MG63 (cell line): Measurements from ENCODE around the gene ILK. TPM values are rescaled to one million over a fixed set of nuclear protein-coding genes. Genes with fewer than 3 reads are reported as not detected.

Experiments used
- DNase-seq: peaks from one replicate; pipeline ENCODE4 v3.0.0-alpha.2; 2020
- H3K27me3 ChIP-seq: fragments of 250-450 bp; sonication (Bioruptor Pico); 2 replicates; pipeline ENCODE4 v1.5.1; 2020; ENCODE audit warnings: mild to moderate bottlenecking, moderate library complexity
- H3K36me3 ChIP-seq: fragments of 250-450 bp; sonication (Bioruptor Pico); 2 replicates; pipeline ENCODE4 v1.5.1; 2020; ENCODE audit warnings: mild to moderate bottlenecking, moderate library complexity
- H3K4me3 ChIP-seq: fragments of 250-450 bp; sonication (Bioruptor Pico); 2 replicates; pipeline ENCODE4 v1.5.1; 2020; ENCODE audit warnings: mild to moderate bottlenecking, moderate library complexity
- H3K9me3 ChIP-seq: fragments of 250-450 bp; sonication (Bioruptor Pico); 2 replicates; pipeline ENCODE4 v1.5.1; 2020; ENCODE audit warnings: mild to moderate bottlenecking, moderate library complexity
- total RNA-seq: library from RNA; depleted of rRNA; stranded (reverse); fragments of >200 nt; shearing (Covaris generic); gene quantifications from 2 replicates; pipeline ENCODE4 v1.2.3, GENCODE V29; 2014; ENCODE audit warnings: low replicate concordance

Gene ILK
- total RNA-seq, 1 experiment from 2014 or later, result 136 TPM

DNA sequence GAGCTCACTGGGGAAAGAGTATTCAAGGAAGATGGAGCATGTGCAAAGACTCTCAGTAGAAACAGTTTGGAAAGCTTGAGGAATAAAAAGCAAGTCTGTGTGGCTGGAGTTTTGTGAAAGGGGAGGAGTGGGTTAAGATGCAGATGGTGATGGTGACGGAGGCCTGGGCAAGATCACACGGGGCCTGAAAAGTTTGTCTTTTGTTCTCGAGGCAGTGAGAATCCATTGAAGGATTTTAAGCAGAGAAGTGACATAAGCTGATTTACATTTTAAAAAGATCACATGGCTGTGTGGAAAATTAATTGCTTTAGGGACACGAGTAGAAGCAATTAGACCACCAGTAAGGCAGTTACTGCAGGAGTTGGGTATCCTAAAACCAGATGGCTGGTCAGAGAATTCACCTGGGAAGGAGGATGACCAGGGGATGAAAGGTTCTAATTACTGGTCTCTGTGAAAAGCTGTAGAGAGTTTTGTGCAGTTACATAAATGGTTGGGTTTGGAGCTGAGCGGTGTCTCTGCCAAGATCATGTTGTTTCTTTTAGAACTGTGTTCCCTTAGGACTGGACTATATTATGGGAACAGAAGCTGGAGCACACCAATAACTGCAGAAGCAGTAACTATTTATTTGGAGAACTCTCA is 7.2 kb upstream of the ILK start:
- DNase-seq, result no peak
- Histone ChIP-seq H3K36me3 (peaks cover 71% of the 10 kb centered on the region), H3K9me3 (no peaks in the 10 kb centered on the region), H3K27me3 (no peaks in the 10 kb centered on the region), H3K4me3 (no peak overlapping the region)

DNA sequence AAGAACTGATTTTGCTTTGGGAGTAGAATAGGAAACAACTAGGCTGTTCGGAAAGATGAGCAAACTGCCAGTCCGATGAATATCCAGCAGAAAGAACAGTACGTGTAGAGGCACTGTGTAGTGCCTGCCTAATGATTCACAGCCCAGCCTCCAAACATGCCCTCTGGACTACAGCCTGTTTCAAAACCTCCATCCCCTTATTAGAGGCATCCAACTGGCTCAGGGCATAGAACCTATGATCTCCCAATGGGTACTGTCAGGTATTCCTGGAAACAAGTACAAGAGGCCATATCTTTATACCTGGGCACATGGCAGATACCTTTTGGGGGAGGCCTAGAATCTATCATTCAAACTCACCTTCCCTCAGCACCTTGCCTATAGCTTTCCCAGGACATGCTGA is 5.0 kb upstream of the ILK start:
- H3K9me3 ChIP-seq, result no peaks in the 10 kb centered on the region
- peaks cover 77% of the 10 kb centered on the region for H3K36me3 ChIP-seq
- H3K4me3 ChIP-seq, result no peak overlapping the region
- no peak for DNase-seq
- no peaks in the 10 kb centered on the region for H3K27me3 ChIP-seq

DNA sequence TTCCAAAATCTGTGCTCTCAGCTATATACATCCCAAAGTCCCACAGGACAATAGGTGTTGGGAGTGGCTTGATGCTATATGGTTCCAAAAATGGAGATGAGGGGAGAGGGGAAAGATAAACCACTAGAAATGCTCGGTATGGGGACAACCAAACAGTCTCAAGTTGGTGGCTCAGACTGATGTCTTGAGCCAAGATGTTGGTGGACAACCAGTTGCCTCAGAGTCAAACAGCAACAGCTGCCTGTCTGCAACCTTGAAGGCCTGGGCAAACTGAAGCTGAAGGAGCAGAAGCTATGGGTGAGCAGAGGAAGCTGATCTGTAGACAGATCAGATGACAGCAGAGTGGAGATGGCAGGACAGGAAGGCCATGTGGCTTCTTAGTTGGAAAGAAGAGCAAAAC is 4.1 kb upstream of the ILK start:
- H3K4me3 ChIP-seq, result no peak overlapping the region
- H3K9me3 ChIP-seq, result no peaks in the 10 kb centered on the region
- DNase-seq, result no peak
- no peaks in the 10 kb centered on the region for H3K27me3 ChIP-seq
- peaks cover 70% of the 10 kb centered on the region for H3K36me3 ChIP-seq

DNA sequence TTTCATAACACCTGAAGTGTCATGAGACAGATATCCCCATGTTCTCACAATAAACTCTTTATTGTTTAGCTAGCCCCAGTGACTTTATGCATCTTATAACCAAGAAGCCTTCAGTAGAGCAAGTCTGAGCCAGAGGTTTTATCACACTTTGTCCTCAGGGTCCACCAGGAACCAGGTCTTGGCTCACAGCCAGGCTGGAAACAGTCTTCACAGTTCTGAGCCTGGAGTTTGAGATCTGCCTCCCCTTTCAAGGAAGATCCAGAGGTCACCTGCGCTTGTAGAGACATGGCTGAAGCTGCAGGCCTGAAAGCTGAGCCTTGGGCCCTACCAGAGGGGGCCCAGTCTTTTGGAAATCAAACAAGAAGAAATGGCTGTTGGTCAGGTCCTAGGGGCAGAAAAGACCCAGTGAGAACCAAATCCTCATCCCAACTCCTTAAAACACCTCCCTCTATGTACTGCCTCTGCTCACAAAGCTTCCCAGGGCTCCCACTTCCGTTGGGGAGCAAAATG is 3.6 kb upstream of the ILK start:
- no peak for DNase-seq
- Histone ChIP-seq H3K4me3 (no peak overlapping the region), H3K9me3 (no peaks in the 10 kb centered on the region), H3K27me3 (no peaks in the 10 kb centered on the region), H3K36me3 (peaks cover 71% of the 10 kb centered on the region)

DNA sequence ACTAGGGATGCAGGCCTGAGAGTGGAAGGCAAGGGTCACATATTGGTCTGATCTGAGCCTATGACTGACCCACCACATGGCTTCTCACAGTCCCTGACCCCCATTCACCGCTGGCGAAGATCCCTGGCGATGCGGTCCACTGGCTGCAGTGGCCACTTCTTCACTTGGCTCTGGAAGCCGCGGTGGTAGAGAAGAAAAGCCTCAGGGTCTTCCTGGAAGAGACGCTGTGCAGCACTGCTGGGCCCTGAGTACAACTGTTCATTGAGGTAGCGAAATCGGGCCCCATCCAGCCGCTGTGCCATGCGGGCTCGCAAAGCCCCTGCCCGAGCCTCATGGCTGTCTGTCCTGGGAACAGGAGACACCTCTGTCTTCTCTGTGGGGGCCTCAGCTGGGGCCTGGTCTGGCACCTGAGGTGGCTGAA is 2.5 kb upstream of the ILK start:
- Histone ChIP-seq H3K4me3 (no peak overlapping the region), H3K36me3 (peaks cover 69% of the 10 kb centered on the region), H3K9me3 (no peaks in the 10 kb centered on the region), H3K27me3 (no peaks in the 10 kb centered on the region)
- DNase-seq, result no peak

DNA sequence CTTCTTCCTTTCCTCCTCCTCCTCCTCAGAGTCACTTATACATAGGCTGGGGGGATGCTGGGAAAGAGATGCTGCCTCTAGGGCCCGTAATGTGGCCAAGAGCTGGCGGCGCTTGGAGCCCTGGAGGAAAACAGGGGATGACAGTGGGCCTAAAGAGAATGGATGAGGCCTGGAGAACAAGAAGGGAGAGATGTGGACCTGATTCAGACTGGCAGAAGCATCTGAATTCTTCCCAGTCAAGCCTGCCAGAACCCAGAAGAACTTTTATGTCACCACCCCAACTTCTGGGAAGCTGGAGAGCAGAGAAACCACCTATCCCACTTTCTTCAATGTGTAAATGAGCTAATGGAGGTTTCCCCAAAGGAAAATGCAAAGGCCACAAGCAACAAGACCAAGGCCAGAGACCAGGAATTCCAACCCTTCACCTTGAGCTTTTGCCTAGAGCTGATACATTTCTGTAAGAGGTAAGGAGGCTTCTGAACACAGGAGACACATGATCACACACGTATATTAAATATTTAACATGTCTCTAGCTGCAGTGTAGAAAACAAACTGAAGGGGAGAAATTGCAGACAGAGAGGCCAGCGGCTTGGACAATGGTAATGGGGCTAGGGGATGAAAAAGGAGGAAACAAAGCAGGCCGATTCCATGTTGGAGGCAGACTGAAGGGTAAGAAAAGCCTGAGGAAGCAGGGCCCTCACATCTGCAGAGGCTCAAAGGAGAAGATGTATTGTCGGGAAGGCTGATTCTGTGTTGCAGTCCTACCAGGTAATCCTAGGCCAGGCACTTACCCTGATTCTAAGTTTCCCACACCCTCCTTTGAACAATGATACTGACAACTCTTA is 1.3 kb upstream of the ILK start:
- H3K4me3 ChIP-seq, result peak overlapping the region; percentile 100
- peaks cover 72% of the 10 kb centered on the region for H3K36me3 ChIP-seq
- no peaks in the 10 kb centered on the region for H3K27me3 ChIP-seq
- no peaks in the 10 kb centered on the region for H3K9me3 ChIP-seq
- DNase-seq, result no peak

DNA sequence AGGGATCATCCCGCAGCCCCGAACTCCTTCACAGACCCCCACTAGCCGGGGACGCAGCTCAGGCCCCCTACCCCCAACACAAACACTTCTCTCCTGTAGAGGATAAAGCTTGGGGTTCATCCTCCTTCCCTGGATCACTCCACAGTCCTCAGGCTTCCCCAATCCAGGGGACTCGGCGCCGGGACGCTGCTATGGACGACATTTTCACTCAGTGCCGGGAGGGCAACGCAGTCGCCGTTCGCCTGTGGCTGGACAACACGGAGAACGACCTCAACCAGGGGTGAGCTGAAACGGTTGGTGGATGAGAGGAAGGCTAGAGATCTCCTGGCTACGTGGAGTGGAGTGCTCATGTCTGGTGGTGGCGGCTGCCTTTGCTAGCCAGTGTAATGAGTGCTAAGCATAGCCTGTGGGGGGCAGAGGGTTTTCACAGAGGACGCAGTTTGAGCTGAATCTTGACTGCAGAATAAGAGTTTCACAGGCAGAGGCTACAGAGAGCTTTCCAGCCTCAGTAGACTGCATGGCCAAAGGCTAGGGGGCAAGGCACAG is 580 bp downstream of the ILK start:
- Histone ChIP-seq H3K4me3 (peak overlapping the region; percentile 100), H3K9me3 (no peaks in the 10 kb centered on the region), H3K27me3 (no peaks in the 10 kb centered on the region), H3K36me3 (peaks cover 78% of the 10 kb centered on the region)
- peak; percentile 30 for DNase-seq

DNA sequence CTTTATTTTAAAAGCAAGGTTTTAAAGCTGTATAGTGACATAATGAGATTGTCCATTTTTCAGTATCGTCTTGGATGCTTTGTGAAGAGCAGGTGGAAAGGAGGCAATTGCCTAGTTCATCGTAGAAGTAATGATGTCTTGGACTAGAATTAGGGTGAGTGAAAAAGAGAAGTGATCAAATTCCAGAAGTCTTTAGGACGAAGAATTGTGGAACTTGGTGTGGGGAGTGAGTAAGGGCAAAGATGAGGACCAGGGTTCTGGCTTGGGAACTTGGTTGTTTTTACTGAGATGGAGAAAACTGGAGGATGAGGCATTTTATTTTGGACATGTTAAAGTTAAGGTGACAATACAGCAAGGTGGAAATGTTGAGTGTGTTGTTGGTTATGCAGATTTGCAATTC is 1.2 kb downstream of the ILK start:
- DNase-seq, result no peak
- Histone ChIP-seq H3K9me3 (no peaks in the 10 kb centered on the region), H3K4me3 (peak overlapping the region; percentile 100), H3K36me3 (peaks cover 78% of the 10 kb centered on the region), H3K27me3 (no peaks in the 10 kb centered on the region)

DNA sequence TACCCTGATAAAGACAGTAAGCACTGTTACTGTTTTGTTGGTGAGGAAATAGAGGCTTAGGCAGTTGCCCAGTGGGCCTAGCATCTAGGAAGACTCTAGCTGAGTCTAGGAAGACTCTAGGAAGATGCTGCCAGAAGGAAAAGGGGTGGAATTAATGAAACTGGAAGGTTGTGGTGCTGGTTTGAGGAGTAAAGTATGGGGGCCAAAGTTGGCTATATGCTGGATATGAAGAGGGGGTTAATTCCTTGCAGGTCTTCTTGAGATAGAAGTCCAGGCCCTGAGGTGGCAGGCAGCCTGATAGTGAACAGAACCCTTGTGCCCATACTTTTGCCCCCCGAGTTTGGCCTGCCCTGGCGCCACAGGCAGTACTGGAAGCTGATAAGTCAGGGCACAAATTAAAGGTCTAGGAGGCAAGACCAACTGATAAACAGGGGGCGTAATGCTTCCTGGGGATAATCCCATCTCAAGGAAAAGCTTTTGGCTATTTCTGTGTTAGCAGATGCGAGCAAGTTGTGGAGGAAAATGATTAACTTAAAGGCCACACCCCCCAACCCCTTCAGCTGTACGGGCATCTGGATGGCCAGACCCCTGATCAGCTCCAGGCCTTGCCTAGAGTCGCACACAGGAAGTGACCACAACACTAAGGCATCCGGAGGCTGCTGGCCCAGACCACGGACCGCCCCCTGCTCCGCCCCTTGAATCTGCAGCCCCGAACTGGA is 3.1 kb downstream of the ILK start:
- no peaks in the 10 kb centered on the region for H3K27me3 ChIP-seq
- H3K9me3 ChIP-seq, result no peaks in the 10 kb centered on the region
- 0 out of 2 replicates have a peak overlapping the region, but pooled peaks have one; percentile 8 for H3K4me3 ChIP-seq
- peaks cover 78% of the 10 kb centered on the region for H3K36me3 ChIP-seq
- DNase-seq, result peak; percentile 93

DNA sequence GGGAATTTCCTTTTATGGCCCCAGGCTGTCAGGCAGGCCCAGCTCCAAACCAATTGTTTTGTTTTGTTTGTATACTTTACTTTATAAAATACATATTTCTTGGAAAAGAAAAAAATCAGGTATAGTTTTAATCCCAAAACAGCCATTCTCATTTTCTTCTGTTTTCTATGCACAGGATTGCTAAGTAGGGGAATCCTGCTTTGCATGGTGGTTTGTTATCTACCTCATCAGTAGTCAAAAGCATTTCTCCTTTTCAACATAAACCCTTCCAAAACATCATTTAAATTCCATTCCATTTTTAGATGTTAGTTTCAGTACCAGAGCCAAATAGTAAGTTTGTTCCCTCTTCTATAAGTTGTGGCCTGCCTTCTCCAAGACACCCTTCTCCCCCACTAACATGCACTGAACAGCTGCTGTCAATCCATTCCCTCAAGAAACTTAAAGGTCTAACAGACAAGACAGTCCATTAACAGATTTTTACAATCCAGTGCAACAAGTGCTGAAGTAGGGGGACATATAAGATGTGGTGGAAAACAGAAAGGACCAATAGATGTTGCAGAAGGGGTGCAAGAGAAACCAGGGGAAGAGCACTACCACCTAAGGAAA is 3.7 kb downstream of the ILK start:
- no peak for DNase-seq
- H3K36me3 ChIP-seq, result peaks cover 75% of the 10 kb centered on the region
- no peaks in the 10 kb centered on the region for H3K9me3 ChIP-seq
- no peaks in the 10 kb centered on the region for H3K27me3 ChIP-seq
- H3K4me3 ChIP-seq, result 0 out of 2 replicates have a peak overlapping the region, but pooled peaks have one; percentile 8

DNA sequence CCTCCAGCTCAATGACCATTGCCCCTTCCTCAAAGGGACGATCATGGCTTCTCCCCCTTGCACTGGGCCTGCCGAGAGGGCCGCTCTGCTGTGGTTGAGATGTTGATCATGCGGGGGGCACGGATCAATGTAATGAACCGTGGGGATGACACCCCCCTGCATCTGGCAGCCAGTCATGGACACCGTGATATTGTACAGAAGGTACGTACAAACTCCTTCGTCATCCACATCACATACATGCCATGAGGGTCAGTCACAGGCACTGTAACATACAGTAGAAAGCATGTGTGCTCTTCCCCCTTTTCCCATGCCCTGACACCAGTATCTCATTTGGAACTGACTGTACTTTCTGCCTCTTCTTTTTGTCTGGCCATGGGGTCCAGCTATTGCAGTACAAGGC is 4.4 kb downstream of the ILK start:
- DNase-seq, result no peak
- Histone ChIP-seq H3K9me3 (no peaks in the 10 kb centered on the region), H3K36me3 (peaks cover 71% of the 10 kb centered on the region), H3K4me3 (no peak overlapping the region), H3K27me3 (no peaks in the 10 kb centered on the region)

DNA sequence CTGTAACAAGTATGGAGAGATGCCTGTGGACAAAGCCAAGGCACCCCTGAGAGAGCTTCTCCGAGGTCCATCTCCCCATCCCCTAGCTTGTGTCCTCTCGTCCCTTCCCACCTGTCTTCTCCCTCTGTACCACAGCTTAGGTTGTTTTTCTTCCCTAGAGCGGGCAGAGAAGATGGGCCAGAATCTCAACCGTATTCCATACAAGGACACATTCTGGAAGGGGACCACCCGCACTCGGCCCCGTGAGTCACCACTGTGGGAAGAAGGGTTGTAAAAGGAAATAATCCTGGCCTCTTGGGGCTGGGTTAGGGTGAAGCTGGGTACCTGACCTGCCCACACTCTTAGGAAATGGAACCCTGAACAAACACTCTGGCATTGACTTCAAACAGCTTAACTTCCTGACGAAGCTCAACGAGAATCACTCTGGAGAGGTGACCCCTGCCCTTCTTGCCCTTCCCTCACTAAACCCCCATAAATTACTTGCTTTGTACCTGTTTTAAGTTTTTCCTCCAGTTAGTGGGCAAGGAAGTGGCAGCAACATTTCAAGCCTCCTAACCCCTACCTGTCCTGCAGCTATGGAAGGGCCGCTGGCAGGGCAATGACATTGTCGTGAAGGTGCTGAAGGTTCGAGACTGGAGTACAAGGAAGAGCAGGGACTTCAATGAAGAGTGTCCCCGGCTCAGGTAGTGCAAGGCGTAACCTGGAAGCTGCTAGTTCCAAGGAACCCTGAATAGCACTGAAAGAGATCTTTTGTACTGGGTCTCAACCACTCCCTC is 5.3 kb downstream of the ILK start:
- H3K9me3 ChIP-seq, result no peaks in the 10 kb centered on the region
- no peak for DNase-seq
- peaks cover 67% of the 10 kb centered on the region for H3K36me3 ChIP-seq
- no peaks in the 10 kb centered on the region for H3K27me3 ChIP-seq
- no peak overlapping the region for H3K4me3 ChIP-seq

DNA sequence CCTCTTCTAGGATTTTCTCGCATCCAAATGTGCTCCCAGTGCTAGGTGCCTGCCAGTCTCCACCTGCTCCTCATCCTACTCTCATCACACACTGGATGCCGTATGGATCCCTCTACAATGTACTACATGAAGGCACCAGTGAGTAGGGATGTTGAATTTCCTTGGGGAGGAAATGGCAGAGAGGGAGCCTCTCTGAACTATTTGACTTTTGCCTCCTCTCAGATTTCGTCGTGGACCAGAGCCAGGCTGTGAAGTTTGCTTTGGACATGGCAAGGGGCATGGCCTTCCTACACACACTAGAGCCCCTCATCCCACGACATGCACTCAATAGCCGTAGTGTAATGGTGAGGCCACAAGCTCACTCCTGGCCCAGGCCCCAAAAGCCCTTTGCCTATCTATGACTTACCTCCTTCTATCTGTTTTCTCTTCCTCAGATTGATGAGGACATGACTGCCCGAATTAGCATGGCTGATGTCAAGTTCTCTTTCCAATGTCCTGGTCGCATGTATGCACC is 6.0 kb downstream of the ILK start:
- Histone ChIP-seq H3K4me3 (no peak overlapping the region), H3K36me3 (peaks cover 66% of the 10 kb centered on the region), H3K27me3 (no peaks in the 10 kb centered on the region), H3K9me3 (no peaks in the 10 kb centered on the region)
- no peak for DNase-seq

DNA sequence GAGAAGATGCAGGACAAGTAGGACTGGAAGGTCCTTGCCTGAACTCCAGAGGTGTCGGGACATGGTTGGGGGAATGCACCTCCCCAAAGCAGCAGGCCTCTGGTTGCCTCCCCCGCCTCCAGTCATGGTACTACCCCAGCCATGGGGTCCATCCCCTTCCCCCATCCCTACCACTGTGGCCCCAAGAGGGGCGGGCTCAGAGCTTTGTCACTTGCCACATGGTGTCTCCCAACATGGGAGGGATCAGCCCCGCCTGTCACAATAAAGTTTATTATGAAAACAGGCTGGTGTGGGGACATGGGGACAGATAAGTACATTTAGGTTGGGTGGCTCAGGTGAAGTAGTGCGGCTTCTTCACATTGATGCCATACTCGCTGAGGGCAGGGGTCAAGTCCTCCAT is 7.0 kb downstream of the ILK start:
- DNase-seq, result no peak
- Histone ChIP-seq H3K27me3 (no peaks in the 10 kb centered on the region), H3K4me3 (no peak overlapping the region), H3K36me3 (peaks cover 58% of the 10 kb centered on the region), H3K9me3 (no peaks in the 10 kb centered on the region)

DNA sequence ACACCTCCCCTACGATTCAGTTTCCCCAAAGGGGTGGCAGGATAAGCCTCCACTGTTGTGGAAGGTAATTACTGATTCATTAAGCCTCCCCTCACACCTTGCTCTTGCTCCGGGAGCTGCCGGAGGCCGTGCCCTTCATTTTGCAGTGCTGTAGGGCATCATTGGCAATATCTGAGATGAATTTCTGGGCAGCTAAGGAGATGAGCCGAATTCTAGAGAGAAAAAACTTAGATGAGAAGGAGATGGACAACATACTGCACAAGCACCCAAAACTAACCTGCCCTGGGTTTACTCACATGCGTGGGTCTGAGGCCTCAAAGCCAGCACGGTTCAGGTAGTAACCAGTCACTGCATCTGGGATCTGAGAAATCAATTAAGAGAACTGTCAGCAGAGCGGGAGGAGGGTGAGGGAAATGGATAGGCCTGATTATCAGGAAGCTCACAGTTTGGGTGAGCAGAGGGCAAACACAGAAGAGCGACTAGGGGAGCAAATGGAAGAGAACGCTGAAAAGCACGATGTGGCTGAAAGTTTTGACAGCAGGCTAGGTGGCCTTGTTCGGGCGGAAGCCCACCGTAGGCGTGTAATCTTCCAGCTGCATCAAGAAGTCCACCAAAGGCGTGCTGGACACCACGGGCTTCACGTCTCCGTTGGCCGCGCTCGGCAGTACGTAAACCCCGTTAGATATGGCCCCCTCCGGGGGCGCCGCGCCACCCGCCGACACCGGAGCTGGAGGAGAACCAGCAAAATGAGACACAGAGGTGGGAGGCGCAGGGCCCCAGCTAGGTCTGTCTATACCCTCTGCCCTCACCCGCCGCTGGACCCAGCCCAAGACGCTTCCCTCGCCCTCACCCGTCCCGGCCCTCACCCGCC is 7.8 kb downstream of the ILK start:
- Histone ChIP-seq H3K9me3 (no peaks in the 10 kb centered on the region), H3K27me3 (no peaks in the 10 kb centered on the region), H3K36me3 (peaks cover 52% of the 10 kb centered on the region), H3K4me3 (peak overlapping the region; percentile 77)
- DNase-seq, result peak; percentile 40
